ENCODE results near the gene CR1.
"Not testable (repeated sequence)": the region's sequence is repeated elsewhere in the genome, so short reads cannot be mapped to it uniquely, and the experiment has no call there.

The CR1 gene

DNA sequence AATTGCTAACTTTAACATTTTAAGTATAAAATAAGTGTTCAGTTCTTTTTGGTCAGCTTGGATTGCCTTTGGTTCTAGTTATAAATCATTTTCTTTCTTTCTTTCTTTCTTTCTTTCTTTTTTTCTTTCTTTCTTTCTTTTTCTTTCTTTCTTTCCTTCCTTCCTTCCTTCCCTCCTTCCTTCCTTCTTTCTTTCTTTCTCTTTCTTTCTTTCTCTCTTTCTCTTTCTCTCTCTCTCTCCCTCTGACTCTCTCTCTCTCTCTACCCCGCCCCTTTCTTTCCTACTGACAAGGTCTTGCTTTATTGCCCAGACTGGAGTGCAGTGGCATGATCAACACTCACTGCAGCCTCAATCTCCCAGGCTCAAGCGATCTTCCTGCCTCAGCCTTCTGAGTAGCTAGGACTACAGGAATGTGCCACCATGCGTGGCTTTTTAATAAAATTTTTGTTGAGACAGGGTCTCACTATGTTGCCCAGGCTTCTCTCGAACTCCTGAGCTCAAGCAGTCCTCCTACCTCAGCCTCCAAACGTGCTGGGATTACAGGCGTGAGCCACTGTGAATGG lies 187.0 kb downstream of the CR1 start:
- DNase-seq = not testable (repeated sequence)

DNA sequence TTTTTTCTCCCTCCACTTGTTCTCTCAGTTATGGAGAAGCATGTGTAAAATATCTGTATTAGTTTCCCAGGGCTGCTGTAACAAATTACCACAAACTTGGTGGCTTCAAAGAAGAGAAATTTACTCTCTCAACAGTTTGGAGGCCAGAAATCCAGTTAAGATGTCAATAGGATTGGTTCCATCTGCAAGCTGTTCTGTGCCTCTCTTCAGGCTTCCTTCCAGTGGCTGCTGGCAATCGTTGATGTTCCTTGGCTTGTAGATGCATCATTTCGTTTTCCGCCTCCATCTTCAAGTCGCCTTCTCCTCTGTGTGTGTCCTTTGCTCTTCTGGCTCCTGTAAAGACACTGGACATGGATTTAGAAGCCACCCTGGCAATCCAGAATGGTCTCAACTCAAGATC lies 194.6 kb downstream of the CR1 start:
- not testable (repeated sequence) for DNase-seq

DNA sequence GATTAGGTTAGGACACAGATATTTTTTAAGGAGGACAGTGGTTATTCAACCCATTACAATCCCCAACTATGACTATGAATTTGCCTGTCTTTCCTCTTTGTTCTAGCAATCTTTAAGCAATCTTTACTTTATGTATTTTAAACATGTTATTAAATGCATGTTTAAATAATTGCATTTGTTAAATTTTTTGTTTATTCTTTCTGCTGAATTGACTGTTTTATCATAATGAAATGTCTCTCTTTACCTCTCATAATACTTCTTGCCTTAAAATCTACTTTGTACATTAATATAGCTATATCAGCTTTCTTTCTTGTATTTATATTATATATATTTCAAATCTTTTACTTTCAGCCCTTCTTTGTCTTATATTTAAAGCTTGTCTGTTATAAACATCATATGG lies 195.1 kb downstream of the CR1 start:
- DNase-seq = no peak
